ENCODE measurements around the gene SNAPC3.

SNAPC3 gene

GRCh38 chr9:15386465-15386864 is 36.2 kb upstream of the SNAPC3 start:
- no peak for DNase-seq (ENCODE audit: low read depth)
- H3K4me3 ChIP-seq (ENCODE audit: low read length): no peak overlapping the region
- no peak for TF ChIP-seq CTCF (conservative IDR thresholded peaks at IDR 0.05; ENCODE audit: low read length)

GRCh38 chr9:15389173-15389572 is 33.5 kb upstream of the SNAPC3 start:
- no peak for DNase-seq (ENCODE audit: low read depth)
- H3K4me3 ChIP-seq (ENCODE audit: low read length): no peak overlapping the region
- no peak for TF ChIP-seq CTCF (conservative IDR thresholded peaks at IDR 0.05; ENCODE audit: low read length)

- DNase-seq (ENCODE audit: low read depth): no peak
- TF ChIP-seq CTCF (conservative IDR thresholded peaks at IDR 0.05; ENCODE audit: low read length): no peak
- H3K4me3 ChIP-seq (ENCODE audit: low read length): no peak overlapping the region
Observed at GRCh38 chr9:15389631-15390030, 33.0 kb upstream of the SNAPC3 start.

GRCh38 chr9:15390201-15390600 is 32.5 kb upstream of the SNAPC3 start:
- TF ChIP-seq CTCF (conservative IDR thresholded peaks at IDR 0.05; ENCODE audit: low read length): no peak
- no peak for DNase-seq (ENCODE audit: low read depth)
- H3K4me3 ChIP-seq (ENCODE audit: low read length): no peak overlapping the region

- no peak for TF ChIP-seq CTCF (conservative IDR thresholded peaks at IDR 0.05; ENCODE audit: low read length)
- no peak for DNase-seq (ENCODE audit: low read depth)
Observed at GRCh38 chr9:15392363-15392762, 30.3 kb upstream of the SNAPC3 start.

GRCh38 chr9:15400281-15400941 is 22.3 kb upstream of the SNAPC3 start:
- H3K4me3 ChIP-seq (ENCODE audit: low read length): no peak overlapping the region
- no peak for TF ChIP-seq CTCF (conservative IDR thresholded peaks at IDR 0.05; ENCODE audit: low read length)
- no peak for DNase-seq (ENCODE audit: low read depth)

More at GRCh38 chr9:15392363-15392762, 30.3 kb upstream of the SNAPC3 start:
- H3K4me3 ChIP-seq (ENCODE audit: low read length): no peak overlapping the region

GRCh38 chr9:15401266-15401665 is 21.4 kb upstream of the SNAPC3 start:
- no peak for TF ChIP-seq CTCF (conservative IDR thresholded peaks at IDR 0.05; ENCODE audit: low read length)
- DNase-seq (ENCODE audit: low read depth): no peak
- H3K4me3 ChIP-seq (ENCODE audit: low read length): no peak overlapping the region
